GM18867 (cell line): ENCODE results near the gene NME7.

ENCODE experiments used
- ATAC-seq: cut with Tn5 transposase; IDR thresholded peaks from one replicate; pipeline ENCODE4 v1.9.1; 2021; ENCODE audit warnings: mild to moderate bottlenecking, moderate library complexity; ENCODE audit not compliant: unreplicated experiment

NME7 gene

DNA sequence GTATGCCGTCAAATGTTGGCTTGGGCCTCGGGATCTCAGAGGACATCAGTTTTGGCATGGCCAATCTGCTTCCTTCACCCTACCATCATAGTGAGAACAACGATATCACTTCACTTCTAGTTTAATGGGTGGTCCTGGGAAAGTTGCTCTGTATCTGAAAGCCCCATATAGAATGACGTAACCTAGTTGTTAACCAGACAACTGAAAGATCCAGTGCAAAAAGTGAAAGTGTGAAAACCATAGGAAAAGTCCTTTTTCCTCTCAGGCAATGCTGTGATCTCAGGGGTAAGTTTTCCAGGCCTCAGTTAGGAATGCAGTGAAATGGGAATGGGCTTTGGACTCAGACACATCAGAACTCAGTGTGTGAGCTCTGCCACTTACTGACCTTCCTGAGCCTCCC, 279.7 kb downstream of the NME7 start:
- ATAC-seq: no peak

DNA sequence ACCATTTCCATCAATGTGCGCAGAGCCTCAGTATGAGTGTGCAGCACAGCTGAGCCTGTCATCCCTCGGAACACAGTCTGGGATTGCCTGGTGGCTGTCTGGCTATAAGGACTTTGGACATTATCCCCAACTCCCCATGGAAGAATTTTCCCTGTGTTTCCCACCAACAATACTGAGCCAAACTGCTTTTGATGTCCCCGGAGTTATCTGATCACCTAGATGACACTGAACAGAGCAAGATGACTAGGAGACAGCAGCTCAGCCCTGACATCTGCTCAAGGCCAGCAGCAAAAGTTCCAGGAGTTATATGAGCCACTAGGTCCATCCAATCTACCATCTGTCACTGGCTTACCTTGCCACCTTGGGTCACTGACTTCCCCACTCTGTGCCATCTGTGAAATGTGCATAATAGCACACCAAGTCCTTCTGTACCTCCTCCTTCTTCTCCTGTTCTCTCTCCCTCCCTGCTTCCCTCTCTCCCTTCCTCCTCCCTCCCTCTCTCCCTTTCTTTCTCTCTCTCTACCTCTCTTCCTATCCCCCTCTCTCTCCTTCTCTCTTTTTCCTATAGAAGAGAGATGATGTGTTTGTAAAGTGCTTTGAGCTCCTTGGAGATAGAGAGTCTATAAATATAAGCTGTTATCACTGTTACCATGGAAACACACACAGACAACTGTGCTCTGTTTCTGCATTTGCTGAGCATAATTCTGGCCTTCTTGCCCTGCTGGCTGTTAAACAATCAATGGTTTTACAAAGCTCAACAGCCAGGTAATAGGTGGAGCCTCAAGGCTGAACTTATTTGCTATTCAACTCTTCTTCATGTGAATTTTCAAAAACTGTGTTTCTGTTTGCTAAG, 280.8 kb downstream of the NME7 start:
- ATAC-seq: no peak

DNA sequence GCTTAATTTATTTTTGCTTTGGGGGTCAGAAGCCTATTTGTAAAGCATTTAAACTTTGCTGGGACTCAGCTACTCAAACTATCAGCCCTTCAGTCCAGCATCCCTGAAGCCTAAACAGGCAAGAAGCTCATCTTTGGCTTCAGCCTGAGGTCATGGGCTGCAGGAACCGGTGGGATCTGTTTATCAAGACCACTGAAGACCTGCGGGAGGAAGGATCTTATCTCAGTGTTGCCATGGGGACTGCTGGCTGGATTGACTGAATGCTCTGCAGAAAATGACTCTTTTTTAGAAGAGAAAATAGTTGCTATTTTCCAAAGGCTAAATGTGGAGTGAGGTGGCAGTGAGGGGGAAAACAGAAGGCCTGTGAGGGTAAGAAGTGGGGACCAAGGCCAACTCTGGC, 281.7 kb downstream of the NME7 start:
- no peak for ATAC-seq
